Progenitor cell of endocrine pancreas (in vitro differentiated cells): Measurements from ENCODE around the gene HOXB3. TPM values are rescaled to one million over a fixed set of nuclear protein-coding genes. Genes with fewer than 3 reads are reported as not detected.

Experiments used
- DNase-seq: peaks from one replicate; pipeline ENCODE4 v3.0.0; 2021; ENCODE audit warnings: low spot score; ENCODE audit not compliant: unreplicated experiment
- H3K27ac Mint-ChIP-seq: 2 replicates; pipeline ENCODE4 v1.8.0; 2021; ENCODE audit warnings: mild to moderate bottlenecking, moderate library complexity, mixed read lengths
- H3K27me3 Mint-ChIP-seq: 2 replicates; pipeline ENCODE4 v1.8.0; 2021; ENCODE audit warnings: mixed read lengths
- H3K36me3 Mint-ChIP-seq: 2 replicates; pipeline ENCODE4 v1.8.0; 2022; ENCODE audit warnings: mixed read lengths; ENCODE audit not compliant: insufficient read depth
- H3K4me1 Mint-ChIP-seq: 2 replicates; pipeline ENCODE4 v1.8.0; 2021; ENCODE audit warnings: low read depth, mixed read lengths
- H3K4me3 Mint-ChIP-seq: 2 replicates; pipeline ENCODE4 v1.8.0; 2021; ENCODE audit warnings: low read depth, mild to moderate bottlenecking, moderate library complexity, mixed read lengths
- H3K9me3 Mint-ChIP-seq: 2 replicates; pipeline ENCODE4 v1.8.0; 2021; ENCODE audit warnings: low read depth, mixed read lengths
- CTCF ChIP-seq: fragments of 200-600 bp; sonication (generic); IDR thresholded peaks from one replicate; pipeline ENCODE4 v1.5.0; 2021; ENCODE audit warnings: antibody characterized with exemption, mild to moderate bottlenecking; ENCODE audit not compliant: unreplicated experiment
- total RNA-seq: library from RNA; stranded (reverse); gene quantifications from 2 replicates; pipeline ENCODE4 v1.2.1, GENCODE V29; 2021

HOXB3 gene
- total RNA-seq, 1 donor from 2014 or later, result 19.4 TPM

- Mint-ChIP-seq H3K36me3 (peaks cover 1% of the 10 kb centered on the region), H3K27me3 (peaks cover 100% of the 10 kb centered on the region), H3K4me3 (peak overlapping the region; percentile 63)
Observed at GRCh38 chr17:48586355-48587258, 3.4 kb downstream of the HOXB3 start.

DNA sequence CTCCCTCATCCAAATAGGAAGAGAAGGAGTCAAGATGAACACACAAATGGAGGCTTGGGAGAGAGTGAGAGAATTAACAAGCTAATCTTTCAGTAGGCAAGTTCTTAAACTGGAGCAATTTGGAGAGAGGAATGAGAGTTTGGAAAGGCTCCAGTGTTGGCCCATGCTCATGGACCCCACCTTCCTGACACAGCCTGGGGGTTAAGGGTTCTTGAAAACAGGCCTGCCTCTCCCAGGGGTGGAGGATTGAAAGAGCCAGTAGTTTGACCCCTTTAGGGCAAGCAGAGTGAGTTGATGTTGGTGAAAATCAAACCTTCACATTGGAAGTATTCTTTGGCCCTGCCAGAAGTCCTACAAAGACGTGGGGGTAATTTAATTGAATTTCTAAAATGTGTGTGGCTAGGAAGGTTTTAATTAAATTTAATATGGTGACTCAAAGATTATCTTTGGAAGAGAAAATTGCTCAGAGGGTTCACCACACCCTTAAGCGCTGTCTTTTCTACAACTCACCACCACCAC, 5.8 kb downstream of the HOXB3 start:
- H3K4me1 Mint-ChIP-seq, result peaks cover 6% of the 10 kb centered on the region
- no peaks in the 10 kb centered on the region for H3K9me3 Mint-ChIP-seq
- TF ChIP-seq CTCF, result no peak
- H3K27me3 Mint-ChIP-seq, result peaks cover 100% of the 10 kb centered on the region
- no peak overlapping the region for H3K4me3 Mint-ChIP-seq
- H3K36me3 Mint-ChIP-seq, result no peaks in the 10 kb centered on the region
- no peak overlapping the region for H3K27ac Mint-ChIP-seq
- DNase-seq, result no peak

More at GRCh38 chr17:48586355-48587258, 3.4 kb downstream of the HOXB3 start:
- Mint-ChIP-seq H3K27ac (no peak overlapping the region), H3K4me1 (peaks cover 4% of the 10 kb centered on the region), H3K9me3 (no peaks in the 10 kb centered on the region)
- no peak for DNase-seq
- TF ChIP-seq CTCF, result no peak

- H3K27me3 Mint-ChIP-seq, result peaks cover 100% of the 10 kb centered on the region
- TF ChIP-seq CTCF, result no peak
- H3K4me3 Mint-ChIP-seq, result no peak overlapping the region
- peaks cover 9% of the 10 kb centered on the region for H3K4me1 Mint-ChIP-seq
- no peaks in the 10 kb centered on the region for H3K36me3 Mint-ChIP-seq
- H3K27ac Mint-ChIP-seq, result no peak overlapping the region
- no peak for DNase-seq
- no peaks in the 10 kb centered on the region for H3K9me3 Mint-ChIP-seq
Observed at GRCh38 chr17:48583708-48584222, 6.3 kb downstream of the HOXB3 start.

DNA sequence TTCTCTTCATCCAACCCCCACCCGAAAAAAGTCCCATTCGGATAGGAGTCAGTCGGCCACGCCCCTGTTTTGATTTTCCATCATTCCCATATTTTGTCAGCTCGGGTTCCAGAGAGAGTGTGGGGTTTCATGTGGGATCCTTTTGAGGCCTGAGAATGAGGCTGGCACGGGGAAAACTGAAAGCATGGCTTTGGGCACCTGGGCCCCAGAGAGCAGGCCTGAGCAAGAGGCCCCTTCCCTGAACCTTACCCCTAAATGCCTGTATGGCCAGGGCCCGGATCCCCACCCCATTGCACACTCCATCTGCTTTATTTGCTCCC, 7.3 kb downstream of the HOXB3 start:
- Mint-ChIP-seq H3K27ac (peak overlapping the region; percentile 80), H3K4me3 (peak overlapping the region; percentile 55), H3K4me1 (peaks cover 11% of the 10 kb centered on the region), H3K27me3 (peaks cover 97% of the 10 kb centered on the region), H3K36me3 (no peaks in the 10 kb centered on the region), H3K9me3 (no peaks in the 10 kb centered on the region)
- no peak for DNase-seq
- no peak for TF ChIP-seq CTCF

DNA sequence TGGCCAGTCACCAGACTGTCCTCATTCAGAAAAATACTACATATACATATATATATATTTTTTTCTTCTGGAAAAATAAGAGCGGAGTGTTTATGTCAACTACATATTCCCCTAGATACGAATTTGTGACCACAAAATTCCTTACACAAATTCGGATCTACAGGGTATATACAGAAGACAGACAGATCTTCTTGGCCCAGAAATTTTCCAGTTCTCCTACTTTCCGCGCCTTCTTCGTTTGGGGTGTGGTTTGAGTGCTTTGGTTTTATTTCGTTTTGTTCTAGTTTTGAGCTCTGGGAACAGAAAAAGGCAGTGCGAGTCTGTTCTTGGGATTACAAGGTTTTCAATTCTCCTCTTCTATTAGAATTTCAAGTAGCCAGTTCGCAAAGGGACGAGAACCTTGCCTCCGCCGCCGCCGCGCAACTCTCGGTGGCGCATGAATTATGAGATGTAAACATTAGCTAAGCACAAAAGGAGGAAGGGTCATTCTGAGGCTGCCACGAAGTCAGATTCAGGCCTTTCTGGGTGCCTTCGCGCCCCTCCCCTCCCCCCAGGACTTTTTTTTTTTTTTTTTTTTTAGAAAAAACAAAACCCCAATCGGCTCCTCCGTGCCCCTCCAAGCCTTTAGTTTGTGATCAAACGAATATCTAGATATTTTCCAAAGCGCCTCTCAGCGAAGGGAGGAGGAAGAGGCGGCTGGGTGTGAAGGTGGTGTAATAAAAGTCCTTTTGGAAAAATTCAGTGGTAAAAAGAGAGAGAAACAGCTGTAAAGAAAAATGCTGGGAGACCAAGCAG, 10.1 kb downstream of the HOXB3 start:
- peaks cover 8% of the 10 kb centered on the region for H3K4me1 Mint-ChIP-seq
- peaks cover 80% of the 10 kb centered on the region for H3K27me3 Mint-ChIP-seq
- peak overlapping the region; percentile 80 for H3K27ac Mint-ChIP-seq

More for the DNA sequence above, 10.1 kb downstream of the HOXB3 start:
- peak overlapping the region; percentile 53 for H3K4me3 Mint-ChIP-seq
- no peak for DNase-seq
- no peaks in the 10 kb centered on the region for H3K36me3 Mint-ChIP-seq
- TF ChIP-seq CTCF, result no peak
- no peaks in the 10 kb centered on the region for H3K9me3 Mint-ChIP-seq
